ENCODE measurements around the gene ARRDC5.

DNA sequence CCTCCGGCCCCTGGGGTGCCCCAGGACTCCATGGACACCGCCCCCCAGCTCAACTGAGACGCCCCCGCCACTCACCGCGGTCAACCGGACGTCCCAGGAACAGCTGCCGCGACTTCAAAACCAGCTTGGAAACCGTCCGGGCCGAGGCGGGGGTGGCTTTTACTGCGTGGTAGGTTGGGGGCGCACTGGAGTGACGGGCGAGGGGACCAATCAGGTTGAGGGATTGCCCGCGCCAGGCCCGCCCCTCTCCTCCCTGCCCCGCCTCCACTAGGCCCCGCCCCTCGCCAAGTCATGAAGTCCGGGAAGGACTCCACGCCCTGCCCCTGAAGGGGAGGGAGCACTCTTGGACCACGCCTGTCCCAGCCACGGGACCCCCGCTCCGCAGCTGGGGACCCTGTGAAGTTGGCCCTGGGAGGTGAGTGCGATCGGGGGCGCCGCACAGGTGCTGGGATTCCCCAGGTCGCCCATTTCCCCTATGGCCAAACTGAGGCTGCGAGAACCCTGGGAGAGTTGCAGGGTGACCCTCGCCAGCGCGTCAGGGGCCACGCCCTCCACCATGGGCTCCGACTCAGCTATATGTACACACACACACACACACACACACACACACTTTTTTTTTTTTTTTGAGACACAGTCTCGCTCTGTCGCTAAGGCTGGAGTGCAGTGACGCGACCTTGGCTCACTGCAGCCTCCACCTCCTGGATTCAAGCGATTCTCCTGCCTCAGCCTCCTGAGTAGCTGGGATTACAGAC lies 35.0 kb downstream of the ARRDC5 start, which contains the start of gene PLIN3:
- TF ChIP-seq CTCF (IDR thresholded peaks at IDR 0.05; ENCODE audit: low read length): no peak
- TF ChIP-seq EZH2phosphoT487 (IDR thresholded peaks at IDR 0.05; ENCODE audit: low read length): no peak
